Stimulated activated CD8-positive, alpha-beta memory T cell treated with anti-CD3 and anti-CD28 coated beads, Interleukin-4, amount 100 ng/mL, for 24 hours (primary cell): ENCODE data around the gene SEPTIN7.
A peak's percentile ranks its signal among the peaks of the same experiment; 100 is the strongest.
"Not testable (repeated sequence)": the region's sequence is repeated elsewhere in the genome, so short reads cannot be mapped to it uniquely, and the experiment has no call there.

Experiments
- DNase-seq: peaks from one replicate; pipeline ENCODE4 v3.0.0-alpha.2; 2020; ENCODE audit warnings: low read depth

Gene SEPTIN7

GRCh38 chr7:35800718-35801391 lies at the start of gene SEPTIN7:
TSS of gene SEPTIN7 (plus strand) at chr7:35801057. CDS start at chr7:35801210, 153 bp downstream.
- peak; percentile 98 for DNase-seq

GRCh38 chr7:35752742-35753141 lies 48.1 kb upstream of the SEPTIN7 start:
- no peak for DNase-seq

- no peak for DNase-seq
Measured at GRCh38 chr7:35753761-35754603, 46.9 kb upstream of the SEPTIN7 start.

- no peak for DNase-seq
Measured at GRCh38 chr7:35754741-35755140, 46.1 kb upstream of the SEPTIN7 start.

GRCh38 chr7:35755711-35756110 lies 45.1 kb upstream of the SEPTIN7 start:
- no peak for DNase-seq

GRCh38 chr7:35756453-35756852 lies 44.4 kb upstream of the SEPTIN7 start:
- DNase-seq: not testable (repeated sequence)

- no peak for DNase-seq
Measured at GRCh38 chr7:35757574-35757973, 43.3 kb upstream of the SEPTIN7 start.

- no peak for DNase-seq
Measured at GRCh38 chr7:35758421-35758820, 42.4 kb upstream of the SEPTIN7 start.

GRCh38 chr7:35760143-35760745 lies 40.6 kb upstream of the SEPTIN7 start:
- DNase-seq: no peak

GRCh38 chr7:35761871-35762677 lies 38.8 kb upstream of the SEPTIN7 start:
- DNase-seq: no peak

GRCh38 chr7:35762781-35763180 lies 38.1 kb upstream of the SEPTIN7 start:
- no peak for DNase-seq

GRCh38 chr7:35768346-35768745 lies 32.5 kb upstream of the SEPTIN7 start:
- no peak for DNase-seq

GRCh38 chr7:35771776-35772175 lies 29.1 kb upstream of the SEPTIN7 start:
- no peak for DNase-seq

GRCh38 chr7:35773994-35774393 lies 26.9 kb upstream of the SEPTIN7 start:
- no peak for DNase-seq

GRCh38 chr7:35776686-35777085 lies 24.2 kb upstream of the SEPTIN7 start:
- no peak for DNase-seq

GRCh38 chr7:35777121-35777520 lies 23.7 kb upstream of the SEPTIN7 start:
- DNase-seq: no peak

GRCh38 chr7:35780070-35780469 lies 20.8 kb upstream of the SEPTIN7 start:
- no peak for DNase-seq

GRCh38 chr7:35781200-35781701 lies 19.6 kb upstream of the SEPTIN7 start:
- no peak for DNase-seq

GRCh38 chr7:35781767-35782515 lies 18.9 kb upstream of the SEPTIN7 start:
- DNase-seq: no peak

- no peak for DNase-seq
Measured at GRCh38 chr7:35784332-35784731, 16.5 kb upstream of the SEPTIN7 start.

GRCh38 chr7:35785250-35785649 lies 15.6 kb upstream of the SEPTIN7 start:
- DNase-seq: no peak
